Activated CD8-positive, alpha-beta T cell treated with anti-CD3 and anti-CD28 coated beads for 36 hours (primary cell): ENCODE results near the gene LCP1. TPM values are rescaled to one million over a fixed set of nuclear protein-coding genes. Genes with fewer than 3 reads are reported as not detected.
A peak's percentile ranks its signal among the peaks of the same experiment; 100 is the strongest.

Experiments used
- ATAC-seq: fragments of 200-7000 bp; cut with Tn5 transposase; one replicate; pipeline ENCODE4 v1.10.0; 2021; ENCODE audit warnings: mild to moderate bottlenecking, moderate library complexity
- CTCF ChIA-PET: fragments of 350-600 bp; sonication (Branson Sonifier 250); formaldehyde crosslinking; loops from one replicate; lab custom pipeline; 2021; ENCODE audit warnings: antibody characterized with exemption; lab: Charles Lee
- POLR2A ChIA-PET: fragments of 350-600 bp; sonication (Branson Sonifier 250); formaldehyde crosslinking; loops from one replicate; lab custom pipeline; 2021; ENCODE audit warnings: antibody characterized with exemption; lab: Charles Lee
- DNase-seq: peaks from one replicate; pipeline ENCODE4 v3.0.0-alpha.2; 2020
- H3K27ac Mint-ChIP-seq: one replicate; pipeline ENCODE4 v1.8.0; 2021; ENCODE audit warnings: mild to moderate bottlenecking, mixed read lengths
- H3K27me3 Mint-ChIP-seq: one replicate; pipeline ENCODE4 v1.8.0; 2021; ENCODE audit warnings: mixed read lengths
- H3K36me3 Mint-ChIP-seq: one replicate; pipeline ENCODE4 v1.8.0; 2021; ENCODE audit warnings: low read depth, mixed read lengths
- H3K4me1 Mint-ChIP-seq: one replicate; pipeline ENCODE4 v1.8.0; 2021; ENCODE audit warnings: low read depth, mixed read lengths
- H3K4me3 Mint-ChIP-seq: one replicate; pipeline ENCODE4 v1.8.0; 2021; ENCODE audit warnings: mild to moderate bottlenecking, moderate library complexity, mixed read lengths
- H3K9me3 Mint-ChIP-seq: one replicate; pipeline ENCODE4 v1.8.0; 2021; ENCODE audit warnings: mixed read lengths
- intact Hi-C: fragments of 100-400 bp; cut with micrococcal nuclease; formaldehyde crosslinking; loops from one replicate; pipeline ENCODE4 v1.10.0; 2022
- total RNA-seq, 2 experiments: library from RNA; stranded (reverse); gene quantifications; one replicate each; pipeline ENCODE4 v1.2.3, GENCODE V29; 2021
- TF ChIP-seq, protein P1 (sequence below): fragments of 200-600 bp; IDR thresholded peaks from one replicate; pipeline ENCODE4 v1.8.0; 2022; ENCODE audit warnings: antibody characterized with exemption, mild to moderate bottlenecking

Gene LCP1
- total RNA-seq, 2 experiments from 2014 or later = 1,014 to 1,019 TPM

DNA sequence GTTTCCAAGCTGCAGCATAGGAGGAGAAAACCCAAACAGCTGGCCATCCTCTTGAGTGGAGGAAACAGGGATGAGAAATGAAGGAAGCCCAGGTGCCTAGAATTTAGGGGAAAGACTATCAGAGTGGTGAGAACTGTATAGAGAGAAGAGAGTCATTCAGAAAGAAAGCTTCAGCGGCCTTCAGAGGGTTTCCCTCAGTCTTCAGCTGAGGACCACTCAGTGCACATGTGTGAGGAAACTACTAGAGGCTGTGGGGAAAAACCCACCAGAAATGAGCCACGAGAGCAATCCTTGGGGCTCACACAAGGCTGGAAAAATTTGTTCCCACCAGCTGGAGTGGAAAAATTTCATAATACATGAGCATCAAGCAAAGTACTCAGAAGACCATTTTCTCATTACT, 41.9 kb downstream of the LCP1 start:
- H3K4me3 Mint-ChIP-seq = no peak overlapping the region
- H3K27me3 Mint-ChIP-seq = no peaks in the 10 kb centered on the region
- H3K4me1 Mint-ChIP-seq = peaks cover 49% of the 10 kb centered on the region
- peak overlapping the region; percentile 53 for H3K27ac Mint-ChIP-seq
- POLR2A ChIA-PET = interaction anchor here (1.2 to 2.7 kb wide), 6 partner anchors 10 to 19 kb away, joined by 3 to 13 read pairs (median 8); no protein-coding TSS in a partner anchor
- TF ChIP-seq, protein P1, sequence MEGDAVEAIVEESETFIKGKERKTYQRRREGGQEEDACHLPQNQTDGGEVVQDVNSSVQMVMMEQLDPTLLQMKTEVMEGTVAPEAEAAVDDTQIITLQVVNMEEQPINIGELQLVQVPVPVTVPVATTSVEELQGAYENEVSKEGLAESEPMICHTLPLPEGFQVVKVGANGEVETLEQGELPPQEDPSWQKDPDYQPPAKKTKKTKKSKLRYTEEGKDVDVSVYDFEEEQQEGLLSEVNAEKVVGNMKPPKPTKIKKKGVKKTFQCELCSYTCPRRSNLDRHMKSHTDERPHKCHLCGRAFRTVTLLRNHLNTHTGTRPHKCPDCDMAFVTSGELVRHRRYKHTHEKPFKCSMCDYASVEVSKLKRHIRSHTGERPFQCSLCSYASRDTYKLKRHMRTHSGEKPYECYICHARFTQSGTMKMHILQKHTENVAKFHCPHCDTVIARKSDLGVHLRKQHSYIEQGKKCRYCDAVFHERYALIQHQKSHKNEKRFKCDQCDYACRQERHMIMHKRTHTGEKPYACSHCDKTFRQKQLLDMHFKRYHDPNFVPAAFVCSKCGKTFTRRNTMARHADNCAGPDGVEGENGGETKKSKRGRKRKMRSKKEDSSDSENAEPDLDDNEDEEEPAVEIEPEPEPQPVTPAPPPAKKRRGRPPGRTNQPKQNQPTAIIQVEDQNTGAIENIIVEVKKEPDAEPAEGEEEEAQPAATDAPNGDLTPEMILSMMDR = no peak
- H3K36me3 Mint-ChIP-seq = peaks cover 81% of the 10 kb centered on the region
- intact Hi-C loops = no loop called here
- ATAC-seq = peak; percentile 59
- H3K9me3 Mint-ChIP-seq = no peaks in the 10 kb centered on the region
- CTCF ChIA-PET = interaction anchor here (2.1 to 8.4 kb wide), 3 partner anchors 14 to 181 kb away, joined by 6 to 67 read pairs (median 47); no protein-coding TSS in a partner anchor
- no peak for DNase-seq

DNA sequence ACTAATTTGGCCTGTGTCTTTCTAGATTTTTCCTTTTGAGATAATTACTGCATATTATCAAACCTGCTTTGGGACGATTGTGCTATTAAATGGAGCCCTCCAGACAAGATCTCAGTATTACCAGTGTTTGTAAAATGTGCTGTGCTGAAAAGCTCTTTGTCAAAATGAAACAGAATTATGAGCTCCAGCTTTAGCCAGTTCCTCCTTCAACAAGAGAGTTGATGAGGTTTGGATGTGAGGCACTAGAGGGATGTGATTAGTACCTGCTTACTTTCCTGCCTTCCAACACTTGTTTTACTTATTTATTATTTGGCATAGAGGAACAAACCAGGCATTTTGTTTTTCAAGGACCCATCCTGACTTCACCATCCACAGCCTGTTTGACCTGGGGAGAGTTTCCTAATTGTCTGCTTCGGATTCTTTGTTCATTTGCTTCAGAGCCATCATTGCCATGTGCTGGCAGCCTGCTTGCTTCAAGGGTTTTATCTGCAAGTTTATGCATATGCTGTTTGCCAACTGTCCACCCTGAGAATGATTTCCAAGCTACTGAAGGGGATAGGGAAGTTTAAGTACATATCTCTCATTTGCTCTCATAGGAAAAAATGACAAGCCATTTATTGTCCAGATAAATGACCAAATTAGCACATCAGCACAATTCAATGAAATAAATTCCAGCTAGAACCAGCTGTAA, 44.2 kb downstream of the LCP1 start:
- intact Hi-C loops = no loop called here
- H3K4me1 Mint-ChIP-seq = peaks cover 37% of the 10 kb centered on the region
- no peak overlapping the region for H3K4me3 Mint-ChIP-seq
- H3K27ac Mint-ChIP-seq = peak overlapping the region; percentile 27
- DNase-seq (no peak), ATAC-seq (no peak)
- TF ChIP-seq, protein P1 = no peak
- H3K36me3 Mint-ChIP-seq = peaks cover 81% of the 10 kb centered on the region
- no peaks in the 10 kb centered on the region for H3K9me3 Mint-ChIP-seq
- CTCF ChIA-PET = interaction anchor here (1.3 to 8.4 kb wide), 5 partner anchors 11 to 46 kb away, joined by 3 to 67 read pairs (median 3); no protein-coding TSS in a partner anchor
- POLR2A ChIA-PET = interaction anchor here (1.5 kb wide), 1 partner anchor 13 kb away, joined by 5 read pairs; no protein-coding TSS in a partner anchor
- no peaks in the 10 kb centered on the region for H3K27me3 Mint-ChIP-seq

DNA sequence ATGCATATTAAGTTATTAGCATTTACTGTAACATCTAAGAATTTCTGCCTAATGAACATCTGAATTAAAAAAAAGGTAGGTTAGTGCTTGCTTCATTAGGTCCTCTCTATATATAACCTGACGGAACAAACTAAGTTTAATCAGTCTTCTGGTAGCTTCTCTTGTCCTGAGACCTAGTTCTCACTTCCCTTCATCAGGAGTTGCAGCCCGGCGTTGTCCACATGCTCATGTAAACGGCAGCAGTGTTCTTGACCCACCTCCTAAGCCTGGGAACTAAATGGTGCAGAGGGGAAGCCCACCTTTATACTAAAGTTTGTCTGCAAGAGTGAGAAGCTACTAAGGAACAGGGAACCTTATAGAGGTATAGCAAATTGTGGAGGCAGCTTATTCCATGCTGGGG, 45.3 kb downstream of the LCP1 start:
- Mint-ChIP-seq H3K36me3 (peaks cover 80% of the 10 kb centered on the region), H3K4me1 (peaks cover 34% of the 10 kb centered on the region), H3K27ac (peak overlapping the region; percentile 80), H3K27me3 (no peaks in the 10 kb centered on the region), H3K4me3 (no peak overlapping the region), H3K9me3 (no peaks in the 10 kb centered on the region)
- CTCF ChIA-PET = interaction anchor here (1.1 to 6.3 kb wide), 2 partner anchors 10 to 19 kb away, joined by 3 to 47 read pairs; no protein-coding TSS in a partner anchor
- POLR2A ChIA-PET = interaction anchor here (1.0 to 2.1 kb wide), 6 partner anchors 11 to 24 kb away, joined by 3 to 6 read pairs (median 4); no protein-coding TSS in a partner anchor
- DNase-seq (no peak), ATAC-seq (no peak)
- intact Hi-C loops = no loop called here
- TF ChIP-seq, protein P1 = no peak

DNA sequence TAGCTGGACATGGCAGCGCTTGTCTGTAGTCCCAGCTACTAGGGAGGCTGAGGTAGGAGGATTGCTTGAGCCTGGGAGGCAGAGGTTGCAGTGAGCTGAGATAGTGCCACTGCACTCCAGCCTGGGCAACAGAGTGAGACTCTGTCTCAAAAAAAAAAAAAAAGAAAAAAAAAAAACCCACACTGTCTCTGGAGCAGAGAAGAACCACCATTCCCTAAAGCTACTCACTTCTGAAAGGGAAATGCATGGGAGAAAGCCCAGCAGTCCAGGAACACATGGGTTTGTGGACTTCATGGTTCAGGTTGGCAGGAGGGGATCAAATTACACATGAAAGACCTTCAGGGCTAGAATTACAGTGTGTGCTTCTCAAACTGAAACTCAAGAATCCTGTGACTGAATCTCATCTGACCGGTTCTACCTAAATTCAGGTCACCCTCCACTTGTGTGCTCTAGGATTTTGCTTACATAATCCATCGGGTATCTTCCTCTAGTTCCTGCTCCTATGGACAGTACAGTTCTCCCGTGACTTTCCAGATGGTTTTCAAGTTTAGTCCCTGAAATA, 46.9 kb downstream of the LCP1 start:
- H3K9me3 Mint-ChIP-seq = no peaks in the 10 kb centered on the region
- no peak for DNase-seq
- no peak overlapping the region for H3K4me3 Mint-ChIP-seq
- ChIA-PET CTCF (interaction anchor here (1.0 to 6.3 kb wide), 5 partner anchors 9 to 25 kb away, joined by 3 to 47 read pairs (median 4); no protein-coding TSS in a partner anchor), POLR2A (interaction anchor here (0.6 to 2.1 kb wide), 4 partner anchors 9 to 687 kb away, joined by 3 to 6 read pairs (median 4); no protein-coding TSS in a partner anchor)
- H3K27ac Mint-ChIP-seq = peak overlapping the region; percentile 80
- H3K36me3 Mint-ChIP-seq = peaks cover 80% of the 10 kb centered on the region
- no peaks in the 10 kb centered on the region for H3K27me3 Mint-ChIP-seq
- intact Hi-C loops = no loop called here
- ATAC-seq = no peak
- peaks cover 20% of the 10 kb centered on the region for H3K4me1 Mint-ChIP-seq
- TF ChIP-seq, protein P1 = no peak
